NK-92 (cell line): ENCODE results near the gene DENND2D.

Experiments used
- DNase-seq: peaks from one replicate; lab custom pipeline; 2025; ENCODE audit not compliant: unreplicated experiment; lab: John Stamatoyannopoulos, UW

DENND2D gene

DNA sequence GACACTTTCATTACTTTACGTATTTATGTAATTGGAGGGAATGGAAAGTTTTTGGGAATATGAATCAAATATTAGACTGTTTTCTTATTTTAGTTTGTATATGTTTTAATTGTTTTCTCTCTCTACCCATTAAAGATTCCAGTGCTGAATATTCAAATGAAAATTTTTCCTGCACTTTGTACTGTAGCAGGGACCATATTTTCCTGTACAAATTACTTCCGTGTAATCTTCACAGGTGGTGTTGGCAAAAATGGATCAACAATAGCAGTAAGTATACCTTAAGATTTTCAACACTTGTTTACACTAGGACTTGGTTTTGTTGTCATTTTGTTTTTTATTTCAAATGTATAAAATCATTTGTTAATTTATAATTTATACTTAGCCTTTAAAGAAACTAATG, 18.4 kb downstream of the DENND2D start:
- no peak for DNase-seq

DNA sequence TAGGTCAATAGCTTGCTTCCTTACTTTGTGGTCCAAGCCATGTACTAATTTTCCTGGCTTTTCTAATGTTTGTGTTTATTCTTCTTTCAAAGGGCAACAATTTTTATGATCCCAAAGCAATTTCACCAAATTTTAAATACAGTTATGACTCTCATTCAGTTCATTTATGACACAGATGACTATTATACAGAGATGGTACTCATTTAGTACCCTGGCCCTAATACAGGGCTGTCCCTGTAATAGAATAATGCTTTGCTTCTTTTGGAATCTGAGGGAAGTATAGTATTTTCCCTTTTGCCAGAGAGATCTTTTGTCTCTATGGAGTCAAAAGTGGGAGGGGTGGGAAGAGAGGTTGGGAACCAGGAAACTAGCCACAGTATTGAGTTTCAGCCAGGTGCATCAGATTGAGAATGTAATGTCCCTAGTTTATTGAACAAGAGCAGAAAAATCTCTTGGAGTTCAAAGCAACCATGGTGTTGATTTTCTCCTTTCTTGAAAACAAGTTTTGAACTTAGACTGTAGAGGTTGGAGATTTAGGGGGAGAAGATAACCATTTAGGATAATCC, 20.4 kb downstream of the DENND2D start:
- DNase-seq: no peak

DNA sequence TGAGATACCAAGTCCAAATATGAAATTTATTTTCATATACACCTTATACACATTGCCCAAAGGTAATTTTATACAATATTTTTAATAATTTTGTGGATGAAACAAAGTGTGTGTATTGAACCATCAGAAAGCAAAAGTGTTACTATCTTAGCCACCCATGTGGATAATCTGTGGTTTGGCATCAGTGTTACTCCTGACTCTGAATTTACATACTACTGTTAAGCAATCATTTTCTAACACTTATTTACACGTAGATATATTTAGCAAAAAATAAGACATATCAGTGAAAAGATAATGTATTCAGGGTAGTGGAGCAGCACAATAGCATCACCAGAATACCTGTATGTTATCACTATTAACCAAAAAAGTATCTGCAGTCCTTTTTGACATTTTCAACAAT, 23.8 kb downstream of the DENND2D start:
- no peak for DNase-seq

DNA sequence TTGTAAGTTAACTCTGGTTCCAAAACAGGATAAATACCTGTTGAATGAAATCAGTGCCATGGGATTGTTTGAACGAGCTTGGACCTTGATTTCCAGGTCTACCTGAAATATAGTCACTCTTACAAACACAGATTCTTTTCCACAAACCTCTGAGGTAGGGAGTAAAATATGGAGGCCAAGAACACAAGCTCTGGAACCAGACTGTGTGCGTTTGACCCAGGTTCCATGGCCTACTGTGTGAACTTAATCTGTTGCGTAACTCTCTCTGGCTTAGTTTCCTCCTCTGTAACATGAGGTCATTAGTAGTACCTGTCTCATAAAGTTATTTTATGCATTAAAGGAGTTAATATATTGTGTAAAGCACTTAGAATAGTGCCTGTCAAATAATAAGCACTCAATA, 25.1 kb downstream of the DENND2D start:
- no peak for DNase-seq

DNA sequence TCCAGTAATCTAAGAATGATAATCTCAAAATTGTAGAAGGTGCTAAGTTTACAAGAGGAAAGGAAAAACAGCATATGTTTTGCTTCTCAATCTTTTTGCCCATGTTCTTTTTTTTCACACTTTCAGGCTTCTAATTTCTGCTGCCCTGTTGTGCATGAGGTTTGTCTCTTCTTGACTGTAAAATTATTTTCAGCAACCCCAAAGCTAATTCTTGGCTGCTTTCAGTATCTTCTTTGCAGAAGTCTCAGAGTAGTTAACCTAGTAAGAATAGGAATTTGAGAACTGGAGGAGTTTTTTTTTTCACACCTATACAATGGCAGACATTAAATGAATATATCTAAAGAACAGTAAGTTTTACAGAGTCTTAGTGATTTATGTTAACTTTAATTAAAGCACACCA, 26.4 kb downstream of the DENND2D start:
- DNase-seq: no peak

DNA sequence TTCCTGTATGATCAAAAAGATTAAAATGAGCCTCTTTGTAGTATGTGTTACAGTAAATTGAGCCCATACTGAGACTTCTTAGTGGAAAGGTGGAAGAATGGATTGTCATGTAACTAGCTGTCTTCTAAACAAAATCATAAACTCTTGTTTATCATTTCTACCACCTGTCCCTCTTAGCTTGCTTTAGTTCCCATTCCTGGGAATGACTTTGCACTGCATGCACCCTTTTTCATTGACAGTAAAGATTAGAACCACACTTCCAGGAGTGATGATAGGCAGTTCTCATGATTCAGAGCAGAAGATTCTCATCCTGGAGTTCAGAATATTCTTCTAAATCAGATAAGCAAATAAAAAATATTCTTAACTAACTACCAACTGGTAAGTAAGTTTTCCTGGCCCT, 28.0 kb downstream of the DENND2D start:
- no peak for DNase-seq

DNA sequence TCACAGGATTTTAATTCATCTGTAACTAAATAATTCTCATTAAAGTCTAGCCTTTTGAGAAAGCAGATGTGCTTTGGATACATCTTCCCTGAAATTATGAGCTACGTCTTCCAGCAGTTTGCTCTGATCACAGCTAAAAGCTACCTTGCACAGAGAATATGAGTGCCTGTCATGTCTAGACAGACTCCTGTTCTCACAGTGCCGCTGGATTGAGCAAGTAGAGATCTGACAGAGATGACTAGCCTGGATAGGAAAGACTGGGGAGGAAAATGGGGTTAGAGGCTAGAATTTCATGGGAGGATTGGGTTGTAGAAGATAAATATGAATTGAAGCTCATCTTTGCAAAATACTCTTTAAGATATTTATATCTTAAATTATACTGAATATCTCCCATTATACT, 36.3 kb downstream of the DENND2D start:
- DNase-seq: no peak

DNA sequence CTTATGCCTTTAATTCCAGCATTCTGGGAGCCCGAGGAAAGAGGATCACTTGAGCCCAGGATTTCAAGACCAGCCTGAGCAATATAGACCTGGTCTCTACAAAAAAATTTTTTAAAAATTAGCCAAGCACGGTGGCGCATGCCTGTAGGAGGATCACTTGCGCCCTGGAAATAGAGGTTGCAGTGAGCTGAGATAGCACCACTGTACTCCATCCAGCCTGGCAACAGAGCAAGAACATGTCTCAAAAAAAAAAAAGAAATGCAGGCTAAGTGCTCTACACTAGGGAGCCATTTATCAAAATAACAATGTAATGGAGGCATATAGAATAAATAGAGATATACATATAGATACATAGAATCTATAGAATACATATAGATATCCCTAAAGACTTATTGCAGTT, 37.1 kb downstream of the DENND2D start:
- DNase-seq: no peak

DNA sequence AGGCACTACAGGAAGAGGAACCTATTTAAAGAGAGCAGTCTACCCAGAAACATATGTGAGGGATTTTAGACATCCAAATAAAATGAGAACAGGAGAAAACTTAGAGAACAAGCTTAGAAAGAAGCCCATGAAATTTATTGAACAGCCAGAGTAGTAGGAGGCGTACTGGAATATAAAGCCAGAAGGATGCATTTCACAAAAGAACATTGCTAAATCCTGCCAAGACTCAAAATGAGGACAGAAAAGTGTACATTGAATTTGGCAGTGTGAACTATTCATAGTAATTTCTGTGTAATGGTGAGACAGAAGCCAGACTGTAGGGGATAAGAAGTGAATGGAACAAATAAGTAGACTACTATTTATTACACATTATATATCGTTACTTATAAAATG, 38.0 kb downstream of the DENND2D start:
- no peak for DNase-seq

DNA sequence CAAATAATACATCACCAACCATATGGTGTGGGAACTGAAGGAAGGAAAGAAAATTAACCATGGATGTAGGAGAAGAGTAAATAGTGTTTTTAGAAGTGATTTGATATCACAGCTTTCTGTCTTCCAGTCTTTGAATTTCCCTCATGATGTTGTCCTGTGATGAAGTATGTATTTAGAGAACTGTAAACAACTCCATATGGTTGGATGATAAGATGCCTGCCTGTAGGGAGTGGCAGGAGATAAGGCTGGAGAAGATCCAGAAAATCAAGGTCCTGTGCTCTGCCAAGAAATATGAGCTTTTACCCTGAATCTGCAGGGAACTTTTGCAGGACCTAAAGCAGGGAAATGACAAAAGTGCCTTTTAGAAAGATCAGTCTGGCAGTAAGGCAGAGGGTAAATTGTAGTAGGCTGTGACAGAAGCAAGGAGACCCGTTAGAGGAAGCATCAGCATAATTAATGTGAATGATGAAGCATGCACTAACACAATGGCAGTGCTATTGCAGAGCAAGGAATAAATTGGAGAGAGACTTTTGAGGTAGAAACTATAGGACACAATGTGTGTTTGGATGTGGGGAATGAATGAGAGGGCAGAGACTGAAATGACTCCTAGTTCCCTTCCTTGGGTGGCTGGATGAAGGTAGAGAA, 38.5 kb downstream of the DENND2D start:
- DNase-seq: no peak

DNA sequence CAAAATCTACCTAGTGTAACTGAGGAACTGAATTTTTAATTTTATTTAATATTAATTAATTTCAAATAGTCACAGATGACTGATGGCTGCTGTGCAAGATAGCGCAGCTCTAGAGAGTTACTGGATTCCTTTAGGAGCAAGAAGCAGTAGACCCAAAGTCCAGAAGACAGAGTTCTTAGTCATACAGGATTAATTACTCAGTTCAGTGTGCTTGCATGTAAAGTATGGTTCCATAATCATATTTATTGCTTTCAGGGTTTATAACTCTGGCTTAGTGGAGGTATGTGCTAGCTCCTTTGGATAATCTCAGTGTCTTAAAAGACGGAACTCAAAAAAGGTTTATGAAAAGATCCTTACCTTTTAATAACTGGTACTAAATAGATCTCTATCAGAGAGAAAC, 43.0 kb downstream of the DENND2D start:
- DNase-seq: no peak

DNA sequence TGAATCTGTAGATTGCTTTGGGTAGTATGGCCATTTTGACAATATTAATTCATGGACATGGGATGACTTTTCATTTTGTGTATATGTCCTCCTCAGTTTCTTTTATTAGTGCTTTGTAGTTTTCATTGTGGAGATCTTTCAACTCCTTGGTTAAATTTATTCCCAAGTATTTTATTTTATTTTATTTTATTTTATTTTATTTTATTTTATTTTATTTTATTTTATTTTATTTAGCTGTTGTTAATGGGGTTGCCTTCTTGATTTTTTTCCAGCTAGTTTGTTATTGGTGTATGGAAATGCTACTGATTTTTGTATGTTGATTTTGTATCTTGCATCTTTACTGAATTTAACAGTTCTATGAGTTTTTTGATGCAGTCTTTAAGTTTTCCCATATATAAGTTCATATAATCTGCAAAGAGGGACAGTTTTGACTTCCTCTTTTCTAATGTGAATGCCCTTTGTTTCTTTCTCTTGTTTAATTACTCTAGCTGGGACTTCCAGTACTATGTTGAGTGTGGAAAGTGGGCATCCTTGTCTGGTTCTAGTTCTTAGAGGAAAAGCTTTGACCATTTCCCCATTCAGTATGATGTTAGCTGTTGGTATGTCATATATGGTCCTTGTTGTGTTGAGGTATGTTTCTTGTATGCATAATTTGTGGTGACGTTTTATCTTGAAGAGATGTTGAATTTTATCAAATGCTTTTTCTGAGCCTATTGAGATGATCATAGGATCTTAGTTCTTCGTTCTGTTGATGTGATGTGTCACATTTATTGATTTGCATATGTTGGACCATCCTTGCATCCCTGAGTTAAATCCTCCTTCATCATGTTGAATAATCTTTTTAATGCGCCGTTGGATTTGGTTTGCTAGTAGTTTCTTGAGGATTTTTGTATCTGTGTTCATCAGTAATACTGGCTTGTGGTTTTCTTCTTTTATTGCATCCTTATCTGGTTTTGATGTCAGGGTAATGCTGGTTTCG, 46.1 kb downstream of the DENND2D start:
- DNase-seq: no peak

DNA sequence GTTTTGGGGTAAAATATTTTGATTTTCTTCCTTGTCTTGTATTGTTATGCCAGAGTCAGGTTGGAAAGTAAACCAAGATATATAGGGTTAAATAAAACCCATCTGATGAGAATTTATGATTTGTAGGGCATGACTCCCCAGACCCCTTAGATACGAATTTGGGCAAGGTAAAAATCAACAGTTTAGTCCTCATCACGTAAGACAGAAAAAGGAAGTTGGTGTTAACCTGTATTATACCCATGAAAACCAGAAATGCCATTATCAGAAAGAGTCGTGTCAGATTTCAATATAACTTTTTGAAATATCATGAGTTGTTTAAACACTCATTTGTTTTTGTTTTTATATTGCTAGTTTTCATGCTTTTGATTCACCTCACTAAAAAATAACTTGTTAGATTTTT, 48.6 kb downstream of the DENND2D start:
- no peak for DNase-seq

DNA sequence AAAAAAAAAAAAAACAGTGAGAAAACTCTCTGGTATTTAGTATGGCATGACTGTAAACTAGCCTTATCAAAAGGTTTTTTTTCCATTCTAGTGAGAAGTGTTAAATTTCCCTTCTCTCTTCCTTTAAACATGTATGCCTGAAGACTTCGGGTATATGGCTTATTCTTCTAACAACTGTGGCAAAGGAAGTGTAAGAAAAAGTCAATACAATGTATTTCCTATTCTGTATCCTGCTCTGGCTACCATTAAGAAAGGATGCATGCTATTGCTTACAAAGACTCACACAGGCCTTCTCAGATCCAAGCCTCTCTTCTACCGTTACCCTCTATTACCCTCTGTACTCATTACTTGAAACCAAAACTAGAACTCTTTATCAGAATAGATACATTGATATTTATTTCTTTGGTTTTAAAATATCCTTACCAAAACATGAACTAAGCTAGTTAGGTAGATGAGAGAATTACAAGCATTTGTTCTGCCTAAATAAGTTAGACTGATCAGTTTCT, 52.0 kb downstream of the DENND2D start:
- DNase-seq: no peak

DNA sequence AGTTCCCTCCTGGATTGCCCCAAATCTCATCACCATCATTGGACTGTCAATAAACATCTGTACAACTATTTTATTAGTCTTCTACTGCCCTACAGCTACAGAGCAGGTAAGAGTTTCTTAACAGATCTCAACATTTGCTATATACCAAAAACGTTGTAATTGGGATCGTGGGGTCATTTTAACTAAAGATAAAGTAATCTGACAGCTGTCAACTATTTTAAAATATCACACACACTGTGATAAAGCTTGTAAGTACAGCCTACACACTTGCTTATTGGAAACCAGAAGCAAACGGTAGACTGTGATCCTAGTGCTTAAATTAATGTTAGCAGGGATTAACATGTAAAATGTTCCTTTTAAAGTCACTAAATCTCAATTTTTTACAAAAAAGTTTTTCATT, 52.5 kb downstream of the DENND2D start:
- DNase-seq: no peak

DNA sequence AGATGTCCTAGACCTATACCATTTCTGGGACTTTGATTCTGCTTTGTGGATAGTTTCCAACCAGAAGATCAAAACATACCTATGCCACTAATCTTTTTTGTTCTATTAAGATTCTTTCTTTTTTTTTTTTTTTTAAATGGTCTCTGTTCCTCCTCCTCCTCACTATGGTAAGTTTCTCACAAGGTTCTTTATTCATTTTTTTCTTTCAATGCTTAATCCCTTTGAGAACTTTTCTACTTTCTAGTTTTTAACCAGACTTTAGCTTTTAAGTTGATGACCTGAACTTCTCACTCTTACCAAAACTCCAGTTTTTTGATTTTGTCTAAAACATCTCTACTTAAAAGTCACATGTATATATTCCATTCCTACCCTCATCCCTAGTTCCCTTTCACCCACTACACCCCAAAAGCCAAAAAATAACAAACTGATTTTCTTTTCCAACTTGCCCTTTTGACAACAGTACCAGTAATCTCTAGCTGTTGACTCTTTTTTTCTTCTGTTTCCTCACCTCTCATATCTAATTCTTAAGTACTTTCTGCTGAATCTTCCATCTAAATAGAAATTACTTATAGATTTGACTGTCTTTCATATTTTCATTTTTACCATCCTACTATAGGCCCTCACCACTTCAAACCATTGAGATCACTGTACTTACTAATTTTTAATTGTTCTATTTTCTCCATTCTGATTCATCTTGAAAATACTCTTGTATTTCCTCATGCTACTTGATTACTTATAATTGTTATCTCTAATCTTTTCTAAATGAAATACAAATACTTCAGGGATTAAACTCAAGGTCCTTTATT, 54.3 kb downstream of the DENND2D start:
- no peak for DNase-seq

DNA sequence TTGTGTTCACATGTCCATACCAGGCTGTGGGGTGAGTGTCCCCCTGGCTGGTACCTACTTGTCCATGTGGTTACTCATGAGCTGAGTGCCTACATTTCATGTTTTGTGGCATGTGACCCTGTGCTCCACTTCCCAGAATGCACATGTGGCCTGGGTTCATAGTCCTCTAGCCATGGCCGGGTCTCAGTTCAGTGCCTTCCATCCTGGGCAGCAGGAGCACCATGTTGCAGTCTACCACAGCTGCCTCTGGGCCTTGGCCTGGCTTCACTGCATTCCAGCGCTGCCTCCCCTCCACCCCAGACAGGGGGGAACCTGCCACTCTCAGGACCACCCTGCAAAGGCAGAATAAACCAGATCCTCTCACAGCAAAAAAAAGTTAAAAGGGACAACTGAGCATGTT, 54.9 kb downstream of the DENND2D start:
- DNase-seq: no peak

DNA sequence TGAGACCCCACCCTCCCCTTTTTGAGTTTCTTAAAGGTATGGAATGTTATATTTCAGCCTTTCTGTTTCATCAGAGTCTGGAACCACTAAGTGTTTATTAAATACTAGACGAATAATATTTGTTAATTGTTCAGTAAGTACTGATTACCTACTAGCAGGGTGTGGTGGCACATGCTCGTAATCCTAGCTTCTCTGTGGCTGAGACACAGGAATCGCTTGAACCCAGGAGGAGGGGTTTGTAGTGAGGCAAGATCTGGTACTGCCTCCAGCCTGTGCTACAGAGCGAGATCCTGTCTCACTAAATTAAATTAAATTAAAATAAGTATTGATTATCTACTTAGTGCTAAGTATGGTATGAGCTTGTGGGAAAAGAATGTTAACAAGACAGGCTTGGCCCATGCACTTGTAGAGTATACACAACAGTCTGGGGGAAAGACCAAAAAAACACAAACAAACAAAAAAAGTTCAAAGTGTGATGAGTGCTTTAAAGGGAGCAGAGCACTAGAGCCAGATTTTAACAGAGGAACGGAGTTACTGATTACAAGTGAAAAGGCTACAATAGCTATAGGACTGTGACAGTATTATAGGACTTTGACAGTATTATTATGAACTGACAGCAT, 58.0 kb downstream of the DENND2D start:
- no peak for DNase-seq

DNA sequence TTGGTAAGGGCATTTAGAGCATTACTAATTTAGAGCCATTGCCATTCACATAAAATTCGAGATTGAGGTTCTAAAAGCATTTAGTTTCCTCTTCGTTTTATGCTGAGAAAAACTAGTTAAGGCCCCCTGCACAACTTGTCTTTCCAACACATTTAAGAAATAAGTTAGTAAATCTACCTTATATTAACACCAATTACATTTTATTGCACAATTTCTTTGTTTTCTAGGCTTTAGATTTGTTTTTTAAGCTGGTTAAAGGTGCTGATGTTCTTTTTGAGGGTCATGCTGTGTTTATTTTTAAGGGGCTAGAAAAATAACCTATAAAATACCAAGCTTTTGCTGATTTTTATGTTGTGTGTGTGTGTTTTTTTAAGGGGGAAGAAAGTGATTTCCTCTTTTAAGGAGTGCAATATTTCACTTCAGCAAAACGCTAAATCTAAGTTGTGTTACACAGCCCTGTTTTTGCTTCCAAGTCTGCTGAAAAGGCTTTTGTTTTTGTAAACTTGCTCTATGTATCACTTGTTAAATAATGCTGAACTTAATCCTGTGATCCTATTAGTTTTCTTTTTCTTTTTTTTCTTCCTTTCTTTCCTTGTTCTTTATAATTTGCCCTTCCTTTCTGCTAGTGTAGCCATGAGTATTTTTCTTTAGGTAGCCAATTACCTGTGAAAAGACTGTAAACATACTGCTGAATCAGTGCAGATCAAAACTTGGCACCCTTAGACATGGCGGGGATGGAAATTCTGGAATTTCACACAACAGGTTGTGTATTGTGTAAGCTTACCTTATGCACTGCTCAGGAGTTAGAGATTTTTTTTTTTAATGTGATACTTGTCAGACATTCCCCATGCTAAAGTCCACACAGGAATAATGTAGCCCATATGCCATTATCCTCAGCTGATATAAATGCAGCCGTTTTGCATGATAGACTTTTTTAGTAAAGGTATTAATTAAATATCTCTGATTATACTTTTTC, 58.9 kb downstream of the DENND2D start:
- no peak for DNase-seq

DNA sequence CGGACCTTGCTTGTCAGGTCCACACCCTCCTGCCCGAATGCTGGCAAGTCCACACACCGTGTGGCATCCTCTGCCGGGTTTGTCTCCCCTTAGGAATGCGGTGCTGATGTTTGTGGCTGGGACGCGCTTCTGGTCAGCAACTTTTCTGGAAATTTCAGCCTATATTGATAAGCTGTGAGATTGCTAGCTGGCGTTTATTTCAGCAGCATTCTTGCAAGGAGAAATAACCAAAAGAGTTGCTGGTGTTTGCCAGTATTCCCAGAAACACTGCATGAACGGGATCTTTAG, 59.8 kb downstream of the DENND2D start:
- DNase-seq: no peak
